NCI-H1694 treated with DMSO at 0.1 percent for 48 hours (cell line): Measurements from ENCODE around the gene NOTUM.

Source experiments
- DNase-seq: peaks from one replicate; lab custom pipeline; 2025; lab: John Stamatoyannopoulos, UW

Gene NOTUM

GRCh38 chr17:81935709-81936084, 25.3 kb downstream of the NOTUM start:
- no peak for DNase-seq

- no peak for DNase-seq
Measured at GRCh38 chr17:81934850-81935708, 25.9 kb downstream of the NOTUM start.

GRCh38 chr17:81934098-81934757, 26.8 kb downstream of the NOTUM start:
- no peak for DNase-seq

- DNase-seq, result no peak
Measured at GRCh38 chr17:81933178-81933699, 27.7 kb downstream of the NOTUM start.

- no peak for DNase-seq
Measured at GRCh38 chr17:81932333-81932983, 28.5 kb downstream of the NOTUM start.

GRCh38 chr17:81931557-81932332, 29.2 kb downstream of the NOTUM start:
- peak; percentile 91 for DNase-seq

- no peak for DNase-seq
Measured at GRCh38 chr17:81931189-81931556, 29.8 kb downstream of the NOTUM start.

- peak; percentile 45 for DNase-seq
Measured at GRCh38 chr17:81930142-81931125, 30.6 kb downstream of the NOTUM start.

- no peak for DNase-seq
Measured at GRCh38 chr17:81929253-81930141, 31.5 kb downstream of the NOTUM start.

GRCh38 chr17:81928544-81929252, 32.3 kb downstream of the NOTUM start:
- no peak for DNase-seq

- DNase-seq, result peak; percentile 95
Measured at GRCh38 chr17:81927653-81928543, 33.1 kb downstream of the NOTUM start, which contains the start of gene MAFG. MAFG (minus strand) TSS chr17:81927735; CDS start chr17:81923185, 4,550 bp downstream.

- no peak for DNase-seq
Measured at GRCh38 chr17:81927152-81927652, 33.8 kb downstream of the NOTUM start.

GRCh38 chr17:81926451-81927151, 34.4 kb downstream of the NOTUM start:
- no peak for DNase-seq

- no peak for DNase-seq
Measured at GRCh38 chr17:81925860-81926450, 35.0 kb downstream of the NOTUM start.

- no peak for DNase-seq
Measured at GRCh38 chr17:81924557-81925532, 36.1 kb downstream of the NOTUM start.
